Endothelial cell of hepatic sinusoid (primary cell): ENCODE data around the gene MED12L.

Source experiments
- in situ Hi-C: cut with HindIII; loops from 2 replicates; pipeline ENCODE4 v1.10.0; 2017; ENCODE audit warnings: low sequenced_read_pairs

Gene MED12L

DNA sequence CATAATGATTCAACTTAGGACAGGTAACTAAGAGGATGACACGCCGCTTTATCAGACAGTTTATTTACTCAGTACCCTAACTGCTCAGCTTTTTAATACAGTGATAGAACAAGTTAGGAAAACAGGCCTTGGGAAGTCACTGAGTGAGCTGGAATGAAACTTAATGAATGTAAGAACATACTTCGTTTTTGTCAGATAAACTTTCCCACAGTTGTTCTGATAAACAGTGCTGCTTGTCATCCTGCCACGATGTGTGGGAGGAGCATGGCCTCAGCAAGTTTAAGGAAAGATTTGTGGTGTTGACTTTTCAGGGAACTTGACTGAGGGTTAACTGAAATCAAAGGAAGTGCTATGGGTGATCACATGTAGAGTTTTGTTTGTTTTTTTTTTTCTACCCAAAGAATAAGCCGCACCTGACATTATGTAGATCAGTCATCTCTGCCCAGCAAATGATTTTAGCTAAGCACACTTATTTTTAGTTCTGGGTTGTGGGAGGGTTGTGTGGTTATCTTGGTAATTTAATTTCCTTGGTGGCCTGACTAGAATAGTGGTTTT is 198.5 kb downstream of the MED12L start:
- in situ Hi-C loops = no loop called here

DNA sequence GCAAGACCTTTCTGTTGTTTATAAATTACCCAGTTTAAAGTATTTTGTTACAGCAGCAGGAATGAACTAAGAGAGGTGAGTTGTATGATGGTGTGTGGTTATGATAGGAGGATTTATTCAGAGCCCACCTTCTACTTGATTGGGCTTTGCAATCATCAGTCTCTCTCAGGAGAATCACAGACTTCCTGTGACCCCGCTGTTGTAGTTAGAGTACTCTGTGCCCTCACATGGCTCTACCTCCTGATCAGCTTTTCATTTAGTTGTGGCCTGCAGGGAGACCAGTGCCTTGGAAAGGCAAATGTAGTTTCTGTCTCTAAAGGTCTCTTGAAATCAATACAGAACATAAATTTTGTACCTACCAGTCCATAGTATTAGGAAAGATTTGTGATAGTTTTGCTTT is 200.5 kb downstream of the MED12L start:
- in situ Hi-C loops = no loop called here

DNA sequence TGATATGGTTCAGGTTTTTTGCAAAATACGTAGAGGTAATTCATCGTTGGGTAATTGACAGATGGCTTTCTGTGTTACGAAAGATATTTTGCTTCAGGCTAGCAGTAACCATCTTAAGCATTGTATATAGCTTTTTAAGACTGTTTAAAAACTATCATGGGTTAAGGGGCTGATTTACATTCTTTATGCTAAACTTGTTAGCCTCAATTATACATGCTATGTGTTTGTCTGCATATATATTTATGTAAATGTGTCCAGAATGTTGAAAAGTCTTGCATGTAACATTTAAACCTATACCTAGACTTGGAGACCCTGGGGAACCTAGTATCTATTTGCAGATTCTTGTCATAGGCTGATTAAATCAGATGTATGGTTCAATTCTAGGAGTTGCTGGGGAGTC is 204.0 kb downstream of the MED12L start:
- in situ Hi-C loops = no loop called here

DNA sequence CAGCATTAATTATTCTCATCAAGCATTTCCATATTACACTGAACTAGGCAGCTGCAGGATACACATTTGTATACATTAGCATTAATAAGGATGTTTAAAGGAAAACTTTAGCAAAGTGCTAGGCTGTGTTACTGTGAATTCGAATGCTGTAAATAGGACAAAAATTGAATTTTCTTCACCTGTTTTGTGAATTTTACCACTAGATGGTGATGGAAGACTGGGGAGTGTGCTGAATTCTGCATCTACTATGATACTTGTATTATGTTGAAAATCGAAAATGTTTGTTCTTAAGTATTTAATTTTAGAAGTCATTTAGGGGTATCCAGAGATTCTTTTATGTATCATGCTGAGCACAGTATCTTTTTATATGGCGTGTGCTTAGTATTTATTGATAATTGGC is 205.2 kb downstream of the MED12L start:
- in situ Hi-C loops = no loop called here

DNA sequence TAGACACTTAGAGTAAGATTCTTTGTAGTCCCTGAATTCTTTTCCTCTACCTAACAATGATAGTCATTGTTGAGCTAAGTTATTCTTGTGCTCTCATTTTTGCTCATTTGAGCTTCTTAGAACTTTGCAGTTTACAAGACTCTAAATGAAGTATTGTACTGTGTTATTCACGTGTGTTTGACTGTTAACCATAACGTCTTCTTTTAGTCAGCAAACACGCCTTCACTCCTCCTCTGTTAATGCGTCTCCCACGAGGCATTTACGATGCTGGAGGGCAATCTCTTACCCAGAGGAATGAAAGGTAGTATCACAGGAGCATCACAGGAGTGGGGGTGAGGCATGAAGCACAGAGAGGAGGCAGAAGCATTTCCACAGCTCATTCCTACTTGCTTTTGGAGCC is 207.7 kb downstream of the MED12L start:
- in situ Hi-C loops = no loop called here

DNA sequence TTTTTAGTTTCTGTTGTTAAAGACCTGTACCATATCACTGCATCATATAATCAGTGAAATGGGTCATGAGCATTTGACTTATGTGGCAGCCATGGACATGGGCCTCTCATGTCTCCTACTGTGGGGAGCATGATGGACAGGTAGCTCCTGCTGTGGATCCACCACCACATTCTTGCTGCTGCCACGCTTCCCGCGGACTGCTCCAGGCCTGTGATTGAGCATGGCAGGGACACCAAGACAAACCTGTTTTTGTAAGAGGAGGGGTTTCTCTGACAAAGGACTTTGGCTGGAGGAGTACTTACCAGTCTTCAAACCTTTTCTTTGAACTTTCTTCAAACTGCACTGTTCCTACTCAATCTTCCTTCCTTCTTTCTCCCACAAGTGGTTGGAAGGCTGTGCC is 210.8 kb downstream of the MED12L start:
- in situ Hi-C loops = no loop called here

DNA sequence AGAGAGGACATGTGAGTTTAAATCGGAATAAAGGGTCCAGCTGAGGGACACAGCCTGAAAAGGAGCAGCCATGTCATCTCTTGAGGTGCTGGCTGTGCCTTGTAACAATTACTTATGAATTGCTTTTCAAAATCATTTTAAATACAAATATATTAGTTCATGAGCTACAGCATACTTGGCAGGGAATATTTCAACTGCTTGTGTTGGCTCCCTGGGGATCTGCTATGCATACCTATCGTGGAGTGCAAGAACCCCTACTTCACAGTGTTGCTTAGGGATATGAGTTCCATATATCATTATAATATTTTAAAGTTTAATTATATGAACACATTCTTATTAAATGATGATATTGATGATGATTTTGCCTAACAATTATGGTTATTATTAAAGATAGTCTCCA is 212.0 kb downstream of the MED12L start:
- in situ Hi-C loops = no loop called here

DNA sequence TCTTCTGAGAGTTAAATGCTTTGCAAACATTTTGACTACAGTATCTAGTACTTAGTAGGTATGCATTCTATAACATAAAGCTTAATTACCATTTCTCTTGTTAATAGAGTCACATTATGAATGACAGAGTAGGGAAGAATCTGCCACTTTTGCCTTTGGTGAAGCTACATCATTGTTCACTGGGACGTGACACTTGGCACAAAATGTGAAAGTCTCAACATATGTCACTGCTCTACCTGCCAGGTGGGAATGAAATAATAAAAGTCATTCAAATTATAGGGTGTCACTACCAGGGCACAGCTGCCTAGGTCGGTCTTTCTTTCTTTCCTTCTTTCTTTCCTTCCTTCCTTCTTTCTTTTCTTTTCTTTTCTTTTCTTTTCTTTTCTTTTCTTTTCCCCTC is 213.5 kb downstream of the MED12L start:
- in situ Hi-C loops = no loop called here

DNA sequence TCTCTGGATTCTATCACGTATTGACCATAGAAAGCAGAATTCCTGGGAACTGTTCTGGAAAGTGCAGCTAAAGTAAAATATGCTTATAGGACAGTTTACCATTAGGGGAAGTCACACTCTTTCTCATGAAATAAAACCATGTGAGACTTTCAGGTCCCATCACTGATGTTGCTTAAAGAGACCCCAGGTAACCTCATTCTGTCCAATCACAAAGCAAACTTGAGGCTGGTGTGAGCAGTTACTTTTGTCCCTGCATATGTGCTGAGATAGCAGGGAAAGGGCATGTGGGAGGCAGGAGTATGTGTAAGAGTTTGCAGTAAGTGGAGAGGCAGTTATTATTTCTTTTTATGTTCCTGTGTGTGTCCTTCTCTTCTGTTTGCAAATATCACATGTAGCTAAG is 215.1 kb downstream of the MED12L start:
- in situ Hi-C loops = no loop called here

DNA sequence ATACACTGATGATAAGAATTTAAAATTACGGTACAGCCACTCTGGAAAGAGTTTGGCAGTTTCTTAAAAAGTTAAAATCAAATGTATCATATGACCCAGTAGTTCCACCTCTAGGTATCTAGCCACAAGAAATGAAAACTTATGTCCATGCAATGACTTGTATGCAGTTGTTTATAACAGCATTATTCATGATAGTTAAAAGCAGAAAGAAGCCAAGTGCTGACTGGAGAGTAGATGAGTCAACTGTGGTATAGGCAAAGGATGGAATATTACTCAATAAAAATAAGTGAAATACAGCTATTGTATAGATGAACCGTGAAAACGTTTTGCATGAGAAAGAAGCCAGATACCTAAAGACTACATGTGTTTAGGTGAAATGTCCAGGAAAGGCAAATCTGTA is 216.3 kb downstream of the MED12L start:
- in situ Hi-C loops = no loop called here

DNA sequence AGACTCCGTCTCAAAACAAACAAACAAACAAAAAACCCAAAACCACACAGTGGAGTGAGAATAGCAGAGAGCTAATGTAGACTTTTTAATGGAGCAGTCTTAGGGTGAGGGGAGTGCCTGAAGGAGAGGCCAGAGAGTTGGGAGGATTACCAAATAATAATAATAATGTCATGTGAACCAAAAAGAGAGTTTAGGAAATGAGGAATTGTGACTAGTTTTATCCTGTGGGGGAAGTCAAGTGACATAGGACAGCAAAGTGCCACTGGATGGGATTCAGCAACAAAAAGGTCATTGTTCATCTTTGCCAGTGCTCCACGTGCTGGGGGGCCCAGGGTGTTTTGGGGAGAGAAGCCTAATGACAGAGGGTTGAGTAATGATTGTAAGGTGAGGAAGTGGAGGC is 218.3 kb downstream of the MED12L start:
- in situ Hi-C loops = no loop called here

DNA sequence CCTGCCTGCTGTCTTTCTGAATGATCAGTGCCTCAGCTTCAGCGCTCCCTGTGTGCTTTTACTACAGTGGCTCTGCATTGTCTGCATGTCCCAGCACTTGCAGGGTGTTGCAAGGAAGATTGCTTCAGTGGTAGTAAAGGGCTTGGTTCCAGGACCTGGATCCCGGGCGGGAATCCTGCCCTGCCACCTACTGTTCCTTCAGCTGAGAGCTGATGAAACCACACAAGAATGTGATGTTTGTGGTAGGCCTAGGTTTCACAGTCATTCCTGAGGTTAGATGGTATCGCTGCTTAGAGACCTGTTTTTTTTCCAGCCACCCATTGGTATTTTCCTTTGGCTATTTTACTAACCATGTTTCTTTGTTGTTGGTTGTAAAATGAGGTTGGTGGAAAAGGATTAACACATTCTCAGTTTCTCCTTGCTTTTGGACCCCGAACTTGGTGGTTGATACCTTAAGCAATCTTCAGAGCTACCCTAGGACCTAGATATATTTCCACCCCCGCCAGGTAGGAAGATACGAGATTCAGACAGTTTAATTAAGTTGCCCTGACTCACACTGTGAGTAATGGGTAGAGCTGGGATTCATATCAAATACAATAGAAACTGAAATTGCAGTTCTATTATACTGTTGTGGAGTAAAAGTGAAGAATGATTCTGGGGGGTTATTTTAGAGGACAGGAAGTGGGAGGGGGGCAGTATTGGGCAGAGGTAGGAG is 219.8 kb downstream of the MED12L start:
- in situ Hi-C loops = no loop called here

DNA sequence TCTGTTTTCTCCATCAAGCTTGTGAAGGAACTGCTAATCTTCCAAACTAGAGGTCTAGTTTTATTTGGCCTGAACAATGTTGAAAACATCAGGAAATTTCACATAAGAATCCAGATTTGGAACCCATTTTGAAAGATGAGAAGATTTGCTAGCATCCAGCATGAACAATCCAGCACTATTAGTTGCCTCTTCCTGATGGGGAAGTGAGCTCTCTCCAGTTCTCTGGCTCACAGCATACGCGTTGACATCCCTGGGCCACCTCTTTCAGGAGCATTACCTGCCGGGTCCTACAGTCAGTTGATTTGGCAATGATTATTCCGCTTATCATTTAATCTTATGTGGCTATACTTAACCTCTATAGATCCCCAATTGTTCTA is 220.3 kb downstream of the MED12L start:
- in situ Hi-C loops = no loop called here

DNA sequence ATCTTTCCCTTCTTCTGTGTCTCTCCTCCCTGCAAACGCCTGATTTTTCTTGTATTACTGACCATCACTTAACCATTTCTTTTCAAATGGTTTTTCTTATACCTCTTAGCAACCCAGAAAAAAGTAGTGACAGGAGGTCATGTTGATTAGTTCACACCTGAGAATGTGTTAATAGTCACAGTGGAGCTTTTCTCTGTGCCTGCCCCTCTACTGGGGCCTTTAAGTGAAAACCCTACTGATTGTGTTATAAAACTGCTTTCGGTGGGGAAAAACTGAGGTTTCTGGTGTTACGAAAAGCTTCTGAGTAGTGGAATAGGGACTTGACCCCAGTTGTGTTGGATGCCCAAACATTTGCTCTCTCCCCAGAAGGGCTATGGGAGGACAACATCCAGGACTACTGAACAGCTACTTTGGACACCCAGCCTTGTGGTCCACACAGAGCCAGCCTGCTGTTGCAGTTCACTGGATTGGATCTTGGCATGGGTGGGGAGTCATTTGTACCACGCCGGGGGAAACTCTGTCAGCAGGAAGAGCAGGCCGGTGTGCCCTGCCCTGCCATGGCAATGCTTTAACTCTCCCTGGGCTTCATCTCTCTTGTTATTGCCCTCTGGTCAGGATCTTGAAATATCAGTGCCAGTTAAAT is 220.8 kb downstream of the MED12L start:
- in situ Hi-C loops = no loop called here

DNA sequence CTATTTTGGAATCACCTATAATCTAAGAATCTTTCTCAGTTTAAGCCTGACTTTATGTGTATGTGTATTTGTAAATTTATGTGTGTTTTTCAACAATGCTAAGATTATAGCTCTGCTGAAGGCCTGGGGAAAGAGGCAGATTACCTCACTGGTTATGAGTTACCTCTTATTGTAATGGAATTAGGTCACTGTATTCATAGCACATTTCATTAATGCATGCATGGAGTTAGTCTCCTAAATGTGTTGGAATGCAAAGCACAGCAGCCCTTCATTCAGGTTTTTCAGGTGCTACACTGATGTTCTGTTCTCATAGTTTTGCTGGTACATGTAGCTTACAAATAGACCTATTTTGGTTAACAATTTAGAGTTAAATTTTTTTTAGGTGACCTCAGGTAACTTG is 221.7 kb downstream of the MED12L start:
- in situ Hi-C loops = no loop called here

DNA sequence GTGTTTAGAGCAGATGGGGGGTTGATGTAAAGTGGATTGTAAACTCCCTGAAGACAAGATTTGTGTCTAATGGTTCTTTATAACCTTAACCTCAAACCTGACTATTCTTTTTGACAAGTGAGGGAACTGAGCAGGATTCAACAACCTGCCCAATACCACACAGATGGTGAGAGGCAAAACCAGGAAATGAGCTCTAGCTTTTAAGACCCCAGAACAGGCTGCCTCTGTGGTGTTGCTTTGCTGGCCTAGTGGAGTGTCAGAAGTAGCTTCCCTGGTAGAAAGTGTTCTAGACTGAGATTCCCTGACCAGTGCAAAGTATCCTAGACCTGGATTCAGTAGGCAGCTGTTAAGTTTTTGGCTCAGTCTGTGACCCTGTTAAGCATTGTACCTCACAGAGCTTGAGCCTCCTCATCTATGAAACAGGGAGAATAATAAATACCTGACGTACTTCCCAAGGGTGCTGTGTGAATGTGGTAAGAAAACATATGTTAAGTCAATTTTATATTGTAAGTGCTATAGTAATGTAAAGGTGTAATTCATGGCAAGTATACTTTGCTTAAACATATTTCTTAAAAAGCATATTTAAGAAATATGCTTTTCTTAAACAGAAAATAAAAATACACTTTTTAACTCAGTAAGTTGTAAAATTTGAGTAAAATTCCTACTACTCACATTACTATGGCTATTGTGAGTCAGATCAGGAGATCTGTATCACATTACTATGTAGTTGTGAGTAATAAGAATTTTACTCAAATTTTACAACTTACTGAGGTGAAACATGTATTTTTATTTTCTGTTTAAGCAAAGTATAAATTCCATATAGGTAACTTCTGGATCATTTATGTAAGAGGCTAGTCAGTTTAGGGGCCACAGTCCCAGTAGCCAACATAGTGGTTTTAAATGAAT is 222.4 kb downstream of the MED12L start:
- in situ Hi-C loops = no loop called here

DNA sequence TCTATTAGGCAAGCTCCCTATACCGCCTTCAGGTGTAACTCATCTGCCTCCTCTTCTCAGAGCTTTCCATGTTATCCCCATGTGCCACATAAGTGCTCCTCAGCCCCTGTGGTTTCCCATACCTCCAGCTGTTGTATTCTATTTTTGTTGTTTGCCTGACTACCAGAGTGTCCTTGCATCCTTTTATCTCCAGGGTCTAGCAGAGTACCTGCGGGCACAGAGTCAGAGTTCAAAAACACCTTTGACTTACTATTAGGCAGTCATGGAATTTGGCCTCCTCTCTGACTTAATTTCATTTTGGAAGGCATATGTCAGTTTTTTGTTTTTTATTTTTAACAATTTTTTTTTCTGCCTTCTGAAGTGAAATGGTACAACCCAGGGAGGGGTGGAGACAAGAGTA is 224.1 kb downstream of the MED12L start:
- in situ Hi-C loops = no loop called here

DNA sequence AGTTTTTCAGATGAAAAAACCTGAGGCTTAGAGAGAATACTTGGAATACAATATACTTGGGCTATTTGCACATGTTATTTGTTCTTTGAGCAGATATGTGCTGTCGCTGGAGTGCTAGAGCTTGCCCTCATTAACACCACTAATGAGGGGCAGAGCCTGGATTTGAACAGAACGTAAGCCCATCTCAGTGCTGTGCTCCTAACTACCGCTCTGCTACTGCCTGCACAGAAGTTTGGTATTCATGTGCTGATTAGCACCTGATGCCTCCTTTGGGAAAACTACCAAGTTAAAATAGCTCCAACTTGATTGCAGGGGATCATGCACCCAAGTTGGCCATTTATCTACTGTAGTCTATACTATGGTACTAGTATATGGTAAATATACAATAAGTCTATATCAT is 227.5 kb downstream of the MED12L start:
- in situ Hi-C loops = no loop called here

DNA sequence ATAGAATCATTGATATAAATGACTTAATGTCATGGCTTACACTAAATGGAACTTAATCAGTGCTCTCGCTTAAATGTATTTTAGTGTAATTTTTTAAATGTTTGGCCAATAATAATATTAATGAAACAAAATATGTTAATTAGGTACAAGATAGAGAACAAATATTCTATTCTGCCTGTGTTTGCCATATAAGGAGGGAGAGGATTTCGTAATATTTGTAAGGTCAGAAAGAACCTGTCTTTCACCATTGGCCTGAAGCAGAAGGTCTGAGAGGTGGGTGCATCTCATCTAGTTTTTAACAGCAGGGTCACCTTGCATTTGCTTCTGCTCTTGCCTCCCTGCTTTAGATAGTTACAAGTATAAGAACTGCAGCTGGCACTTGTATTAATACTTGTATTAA is 228.7 kb downstream of the MED12L start:
- in situ Hi-C loops = no loop called here

DNA sequence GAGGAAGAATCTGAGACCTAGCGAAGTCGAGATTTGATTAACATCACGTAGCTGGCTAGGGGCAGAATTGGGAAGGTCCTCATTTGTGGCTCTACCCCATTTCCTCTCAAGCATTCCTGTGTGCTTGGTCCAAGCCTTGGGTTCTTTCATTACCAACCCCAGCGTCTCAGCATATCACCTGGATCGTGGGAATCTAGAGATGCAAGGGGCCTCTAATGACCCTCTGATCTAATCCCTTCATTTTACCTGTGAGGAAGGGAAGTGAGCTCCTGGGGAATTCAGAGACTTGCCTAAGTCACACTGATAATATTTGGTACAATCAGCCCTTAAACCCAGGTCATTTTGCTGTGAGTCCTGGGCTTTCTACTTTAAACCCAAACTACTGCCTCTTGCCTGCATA is 229.1 kb downstream of the MED12L start:
- in situ Hi-C loops = no loop called here

DNA sequence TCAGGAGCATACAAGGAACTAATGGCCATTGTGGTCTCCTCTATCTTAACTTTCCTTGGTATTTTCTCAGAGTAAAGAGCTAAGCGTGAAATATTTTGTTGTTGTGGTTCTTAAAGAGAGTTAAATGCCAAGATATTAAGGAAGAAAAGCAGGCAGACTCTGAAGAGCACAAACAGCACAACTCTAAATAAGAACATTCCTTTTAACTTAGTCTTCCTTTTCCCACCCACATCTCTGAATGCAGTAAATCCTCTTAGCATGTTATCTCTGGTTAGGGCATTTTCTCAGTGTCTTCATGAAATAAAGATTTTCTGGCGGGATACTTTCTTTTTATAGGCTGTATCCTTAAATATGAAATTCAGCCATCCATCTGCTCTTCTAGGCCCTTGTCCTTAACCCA is 229.7 kb downstream of the MED12L start:
- in situ Hi-C loops = no loop called here

DNA sequence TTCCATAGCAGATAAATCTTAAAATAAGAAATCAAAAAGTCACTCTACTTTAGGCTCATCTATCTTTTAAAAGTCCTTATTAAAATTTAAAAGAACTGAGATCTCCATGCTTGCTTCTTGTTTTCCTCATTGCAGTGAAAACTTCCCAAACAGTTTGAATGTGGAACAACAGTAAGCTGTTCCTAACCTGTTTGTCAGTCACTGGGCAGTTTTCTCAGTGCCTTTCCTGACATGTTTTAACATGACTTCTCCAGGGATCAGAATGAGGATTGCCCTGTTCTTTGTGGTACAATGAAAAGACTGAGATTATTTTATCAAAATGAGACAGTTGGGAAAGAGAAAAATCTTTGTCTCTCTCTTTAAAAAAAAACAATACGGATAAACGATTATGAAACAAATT is 230.4 kb downstream of the MED12L start:
- in situ Hi-C loops = no loop called here
